H1 (cell line): ENCODE results near the gene ELFN2. TPM values are rescaled to one million over a fixed set of nuclear protein-coding genes. Genes with fewer than 3 reads are reported as not detected.

Source experiments
- CTCF ChIP-seq, 3 experiments: IDR thresholded peaks; 1 replicate in 2 of 3; 2 replicates in 1 of 3; pipeline versions ENCODE4 v1.5.1 to v1.6.1; 2011; ENCODE audit warnings: low read length in 3 of 3, mild to moderate bottlenecking in 3 of 3, inconsistent platforms in 2 of 3, low read depth in 1 of 3, moderate library complexity in 1 of 3; ENCODE audit not compliant: insufficient read depth in 1 of 3; ENCODE audit errors: control extremely low read depth in 1 of 3
- HDAC2 ChIP-seq, 2 experiments: fragments of 300-600 bp in 1 of 2; sonication (generic) in 1 of 2; IDR thresholded peaks; 2 replicates each; pipeline ENCODE4 v1.6.1; 2011 to 2012; ENCODE audit warnings: low read depth in 2 of 2, low read length in 2 of 2, mild to moderate bottlenecking in 2 of 2, moderate library complexity in 2 of 2, borderline replicate concordance in 1 of 2, inconsistent platforms in 1 of 2
- polyA plus RNA-seq, 7 experiments: library from polyadenylated mRNA; depleted of rRNA in 3 of 7; stranded (reverse) in 5 of 7; unstranded in 2 of 7; fragments of >200 nt in 5 of 7; fragments of 200-250 nt in 2 of 7; gene quantifications; 1 replicate in 5 of 7; 2 replicates in 1 of 7; 4 replicates in 1 of 7; pipeline versions ENCODE4 v1.2.1 to v1.2.3, GENCODE V29; 2011 to 2013; ENCODE audit warnings: missing spikeins in 2 of 7, mixed read lengths in 2 of 7
- total RNA-seq: library from RNA; stranded (reverse); fragmentation: NEBNext Ultra II Directional; extraction: Animal tissue kit (Norgen Biotek cat#: 25700); gene quantifications from 2 replicates; pipeline ENCODE4 v1.2.1, GENCODE V29; 2021

The ELFN2 gene
- total and polyA plus RNA-seq, 2 of the 8 experiments (the other 6 are each of a cell fraction or from before 2014, with no cell fraction given) = 0.63 to 0.88 TPM

DNA sequence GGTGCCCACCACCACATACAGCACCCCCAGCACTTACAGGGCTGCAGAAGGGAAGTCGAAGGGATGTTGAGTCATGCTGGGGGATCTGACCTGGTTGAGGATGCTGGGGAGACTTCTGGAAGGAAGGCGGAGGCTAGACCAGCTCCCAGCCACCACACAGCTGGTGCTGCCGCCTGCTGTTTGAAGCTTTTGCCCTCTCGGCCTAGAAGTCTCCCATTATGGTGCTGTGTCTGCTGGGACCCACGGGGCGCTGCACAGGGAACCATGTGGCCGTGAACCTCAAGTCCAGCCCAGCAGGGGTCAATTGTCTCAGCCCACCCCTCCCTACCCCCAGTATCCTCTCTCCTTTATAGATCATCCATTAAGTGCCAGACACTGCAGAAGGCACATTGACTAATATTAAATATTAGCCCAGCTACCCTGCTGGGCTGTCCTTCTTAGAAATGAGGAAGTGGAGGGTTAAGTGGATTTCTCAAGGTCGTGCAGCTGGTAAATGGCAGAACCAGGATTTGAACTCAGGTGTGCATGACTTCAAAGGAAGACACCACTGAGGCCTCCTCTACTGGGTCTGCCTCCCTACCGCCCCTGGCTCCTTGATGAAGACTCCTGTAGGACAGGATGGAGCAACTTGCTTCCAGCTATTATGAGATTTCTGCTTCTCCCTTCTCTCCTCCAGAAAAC lies 95.3 kb downstream of the ELFN2 start (continued):
- TF ChIP-seq HDAC2 (IDR thresholded peaks at IDR 0.05; ENCODE audit: borderline replicate concordance in 1 of 2, low read depth in 2 of 2, low read length in 2 of 2) = no peak
- peak in 1 of 3 experiments; percentile 20; a peak in 1 of 4 replicates for TF ChIP-seq CTCF (IDR thresholded peaks at IDR 0.05; ENCODE audit: control extremely low read depth in 1 of 3, insufficient read depth in 1 of 3, low read depth in 1 of 3, low read length in 3 of 3)
